ENCODE data around the gene SMG9.

DNA sequence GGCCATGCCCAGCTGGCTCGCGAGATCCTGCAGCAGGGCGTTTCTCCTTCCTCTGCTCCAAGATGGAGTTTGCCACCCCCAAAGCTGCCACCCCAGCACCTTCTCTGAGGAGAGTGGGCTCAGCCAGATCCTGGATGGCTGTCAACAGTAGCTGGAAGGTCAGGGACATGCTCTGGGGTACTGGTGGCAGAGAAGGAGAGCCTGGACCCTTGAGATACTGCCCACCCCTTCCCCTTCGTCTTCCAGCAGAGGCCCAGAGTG is 27.2 kb downstream of the SMG9 start:
- TF ChIP-seq BHLHE40 (IDR thresholded peaks at IDR 0.05; ENCODE audit: borderline replicate concordance) (no peak), ELF4 (IDR thresholded peaks at IDR 0.05) (no peak), ZNF384 (IDR thresholded peaks at IDR 0.05) (no peak), SP1 (IDR thresholded peaks at IDR 0.05) (no peak), CTBP1 (IDR thresholded peaks at IDR 0.05; ENCODE audit: borderline replicate concordance) (no peak), L3MBTL2 (conservative IDR thresholded peaks at IDR 0.05) (no peak), FOXK2 (IDR thresholded peaks at IDR 0.05) (no peak), ARNT (IDR thresholded peaks at IDR 0.05) (no peak), NFRKB (IDR thresholded peaks at IDR 0.05) (no peak), FOXM1 (IDR thresholded peaks at IDR 0.05; ENCODE audit: borderline replicate concordance) (no peak), LEF1 (IDR thresholded peaks at IDR 0.05; ENCODE audit: borderline replicate concordance) (no peak)
- TF ChIP-seq, protein P1, sequence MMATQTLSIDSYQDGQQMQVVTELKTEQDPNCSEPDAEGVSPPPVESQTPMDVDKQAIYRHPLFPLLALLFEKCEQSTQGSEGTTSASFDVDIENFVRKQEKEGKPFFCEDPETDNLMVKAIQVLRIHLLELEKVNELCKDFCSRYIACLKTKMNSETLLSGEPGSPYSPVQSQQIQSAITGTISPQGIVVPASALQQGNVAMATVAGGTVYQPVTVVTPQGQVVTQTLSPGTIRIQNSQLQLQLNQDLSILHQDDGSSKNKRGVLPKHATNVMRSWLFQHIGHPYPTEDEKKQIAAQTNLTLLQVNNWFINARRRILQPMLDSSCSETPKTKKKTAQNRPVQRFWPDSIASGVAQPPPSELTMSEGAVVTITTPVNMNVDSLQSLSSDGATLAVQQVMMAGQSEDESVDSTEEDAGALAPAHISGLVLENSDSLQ (IDR thresholded peaks at IDR 0.05): no peak

Measured in HEK293T (cell line).